GM12801 (cell line): ENCODE measurements around the gene GNG7.

ENCODE experiments used
- CTCF ChIP-seq: IDR thresholded peaks from one replicate; pipeline ENCODE4 v1.5.1; 2011; ENCODE audit warnings: control low read depth; ENCODE audit not compliant: insufficient read length; ENCODE audit errors: extremely low read depth

GNG7 gene

GRCh38 chr19:2574478-2574931 lies 128.0 kb downstream of the GNG7 start:
- no peak for TF ChIP-seq CTCF

GRCh38 chr19:2573916-2574315 lies 128.6 kb downstream of the GNG7 start:
- no peak for TF ChIP-seq CTCF

- TF ChIP-seq CTCF = no peak
These were observed 132.7 kb downstream of the GNG7 start for GRCh38 chr19:2569596-2570465.

- TF ChIP-seq CTCF = no peak
These were observed 134.5 kb downstream of the GNG7 start for GRCh38 chr19:2567996-2568395.

GRCh38 chr19:2567580-2567979 lies 134.9 kb downstream of the GNG7 start:
- TF ChIP-seq CTCF = no peak

- no peak for TF ChIP-seq CTCF
These were observed 140.6 kb downstream of the GNG7 start for GRCh38 chr19:2561895-2562294.

GRCh38 chr19:2561221-2561620 lies 141.3 kb downstream of the GNG7 start:
- no peak for TF ChIP-seq CTCF
